ENCODE measurements around the gene DNM1. TPM values are rescaled to one million over a fixed set of nuclear protein-coding genes. Genes with fewer than 3 reads are reported as not detected.

Gene DNM1
- total and polyA plus RNA-seq, 2 of the 8 experiments (the other 6 are each of a cell fraction or from before 2014, with no cell fraction given): 34.3 to 62.7 TPM

DNA sequence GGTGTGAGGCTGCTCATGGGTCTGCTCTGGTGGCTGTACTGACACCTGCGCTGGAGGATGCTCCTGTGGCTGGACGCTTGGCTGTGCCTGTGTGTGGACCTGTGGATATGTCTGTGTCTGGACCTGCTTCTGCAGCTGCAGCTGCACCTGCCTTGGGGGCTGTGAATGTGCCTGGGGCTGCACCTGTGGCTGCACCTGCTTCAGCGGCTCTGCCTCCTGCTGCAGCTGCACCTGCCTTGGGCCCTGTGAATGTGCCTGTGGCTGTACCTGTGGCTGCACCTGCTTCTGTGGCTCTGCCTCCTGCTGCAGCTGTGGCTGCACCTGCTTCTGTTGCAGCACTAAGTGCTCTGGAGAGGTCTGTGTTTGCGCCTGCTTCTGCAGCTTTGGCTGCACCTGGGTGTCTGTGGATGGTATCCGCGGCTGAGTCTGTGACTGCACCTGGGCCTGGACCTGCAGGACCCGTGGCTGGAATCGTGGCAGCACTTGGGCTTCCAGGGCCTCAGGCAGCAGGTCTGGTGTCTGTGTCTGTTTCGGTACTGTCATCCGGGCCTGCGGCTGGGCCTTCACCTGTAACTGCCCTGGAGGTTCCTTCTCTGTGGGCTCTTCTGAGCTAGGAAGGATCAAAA, 24.3 kb upstream of the DNM1 start (continued):
- TF ChIP-seq SIN3A (conservative IDR thresholded peaks at IDR 0.05 in 1 of 2, IDR thresholded peaks at IDR 0.05 in 1 of 2; ENCODE audit: low read depth in 1 of 2, low read length in 2 of 2) (no peak), SUZ12 (IDR thresholded peaks at IDR 0.05; ENCODE audit: low read length) (no peak), CHD2 (IDR thresholded peaks at IDR 0.05; ENCODE audit: low read length) (no peak), CBX8 (IDR thresholded peaks at IDR 0.05; ENCODE audit: borderline replicate concordance, low read depth, low read length) (no peak), HDAC6 (IDR thresholded peaks at IDR 0.05; ENCODE audit: low read depth, low read length) (no peak), TAF7 (optimal IDR thresholded peaks at IDR 0.05; ENCODE audit: borderline replicate concordance, low read depth, low read length) (no peak), NRF1 (IDR thresholded peaks at IDR 0.05; ENCODE audit: low read depth, low read length) (no peak), ZNF274 (IDR thresholded peaks at IDR 0.05; ENCODE audit: borderline replicate concordance, extremely low read depth, low read length) (no peak)
